PC-3 (cell line): Measurements from ENCODE around the gene NCOR2. TPM values are rescaled to one million over a fixed set of nuclear protein-coding genes. Genes with fewer than 3 reads are reported as not detected.

Source experiments
- ATAC-seq: fragments of 200-7000 bp; cut with Tn5 transposase; 2 replicates; pipeline ENCODE4 v1.9.1; 2020; ENCODE audit warnings: mild to moderate bottlenecking, moderate library complexity
- BruUV-seq: library from RNA; stranded (reverse); fragments of 400-500 nt; replicated peaks from 2 replicates; lab custom pipeline; 2021; lab: Mats Ljungman, UMichigan
- CTCF ChIA-PET: fragments of 300-600 bp; sonication (Branson Sonifier 250); formaldehyde crosslinking; loops from one replicate; lab custom pipeline; 2022; ENCODE audit warnings: antibody characterized with exemption; lab: Charles Lee
- POLR2A ChIA-PET: fragments of 300-600 bp; sonication (Branson Sonifier 250); formaldehyde crosslinking; loops from one replicate; lab custom pipeline; 2022; ENCODE audit warnings: antibody characterized with exemption; ENCODE audit not compliant: unreplicated experiment; lab: Charles Lee
- DNase-seq: peaks from one replicate; pipeline ENCODE4 v3.0.0-alpha.2; 2015
- H2AFZ ChIP-seq: fragments of 300-600 bp; sonication (generic); 2 replicates; pipeline ENCODE4 v1.6.0; 2016; ENCODE audit warnings: antibody characterized with exemption, low read length
- H3F3A ChIP-seq: fragments of 300-600 bp; sonication (generic); one replicate; pipeline ENCODE4 v1.6.0; 2017; ENCODE audit warnings: antibody characterized with exemption, low read length, control low read depth, mild to moderate bottlenecking; ENCODE audit not compliant: unreplicated experiment
- H3K27ac ChIP-seq: fragments of 300-600 bp; sonication (generic); 2 replicates; pipeline ENCODE4 v1.5.1; 2016; ENCODE audit warnings: mild to moderate bottlenecking, low read length
- H3K27me3 ChIP-seq: fragments of 300-600 bp; sonication (generic); 2 replicates; pipeline ENCODE4 v1.6.1; 2016; ENCODE audit warnings: low read length, mixed read lengths
- H3K36me3 ChIP-seq: fragments of 300-600 bp; sonication (generic); 2 replicates; pipeline ENCODE4 v1.6.1; 2016; ENCODE audit warnings: low read depth, mixed run types, low read length, mixed read lengths
- H3K4me1 ChIP-seq: fragments of 300-600 bp; sonication (generic); 2 replicates; pipeline ENCODE4 v1.5.1; 2016; ENCODE audit warnings: low read length; ENCODE audit not compliant: insufficient read depth
- H3K4me2 ChIP-seq: fragments of 300-600 bp; sonication (generic); 2 replicates; pipeline ENCODE4 v1.6.0; 2016; ENCODE audit warnings: low read length
- H3K4me3 ChIP-seq: fragments of 300-600 bp; sonication (generic); 2 replicates; pipeline ENCODE4 v1.5.1; 2016; ENCODE audit warnings: mild to moderate bottlenecking, low read length, mixed read lengths
- H3K79me2 ChIP-seq: fragments of 300-600 bp; sonication (generic); 2 replicates; pipeline ENCODE4 v1.6.1; 2017; ENCODE audit warnings: low read length, mixed read lengths
- H3K9ac ChIP-seq: fragments of 300-600 bp; sonication (generic); 2 replicates; pipeline ENCODE4 v1.6.0; 2016; ENCODE audit warnings: mild to moderate bottlenecking, low read length
- H3K9me2 ChIP-seq: fragments of 300-600 bp; sonication (generic); replicated peaks from 2 replicates; pipeline ENCODE4 v1.6.1; 2016; ENCODE audit warnings: mixed run types, low read length, mixed read lengths
- H3K9me3 ChIP-seq: fragments of 300-600 bp; sonication (generic); 2 replicates; pipeline ENCODE4 v1.6.1; 2016; ENCODE audit warnings: low read length, mixed read lengths
- H4K20me1 ChIP-seq: fragments of 300-600 bp; sonication (generic); 2 replicates; pipeline ENCODE4 v1.6.1; 2016; ENCODE audit warnings: low read length, mixed read lengths
- EZH2 ChIP-seq: fragments of 300-600 bp; sonication (generic); IDR thresholded peaks from one replicate; pipeline ENCODE4 v1.6.1; 2017; ENCODE audit warnings: antibody characterized with exemption, mild to moderate bottlenecking, low read length; ENCODE audit not compliant: unreplicated experiment
- EZH2phosphoT487 ChIP-seq: fragments of 300-600 bp; sonication (generic); IDR thresholded peaks from 2 replicates; pipeline ENCODE4 v1.6.1; 2018; ENCODE audit warnings: mild to moderate bottlenecking, antibody characterized with exemption, low read length, borderline replicate concordance
- intact Hi-C: fragments of 100-400 bp; cut with micrococcal nuclease; formaldehyde crosslinking; loops from 2 replicates; pipeline ENCODE4 v1.9.0; 2023
- total RNA-seq: library from RNA; depleted of rRNA; stranded (reverse); fragments of >200 nt; gene quantifications from 2 replicates; pipeline ENCODE4 v1.2.3, GENCODE V29; 2014
- TF ChIP-seq, protein P1 (sequence below): fragments of 300-600 bp; sonication (generic); conservative IDR thresholded peaks from 2 replicates; pipeline ENCODE4 v1.5.1; 2017; ENCODE audit warnings: antibody characterized with exemption, low read depth, mild to moderate bottlenecking, low read length

Gene NCOR2
- total RNA-seq, 1 experiment from 2014 or later = 117 TPM

DNA sequence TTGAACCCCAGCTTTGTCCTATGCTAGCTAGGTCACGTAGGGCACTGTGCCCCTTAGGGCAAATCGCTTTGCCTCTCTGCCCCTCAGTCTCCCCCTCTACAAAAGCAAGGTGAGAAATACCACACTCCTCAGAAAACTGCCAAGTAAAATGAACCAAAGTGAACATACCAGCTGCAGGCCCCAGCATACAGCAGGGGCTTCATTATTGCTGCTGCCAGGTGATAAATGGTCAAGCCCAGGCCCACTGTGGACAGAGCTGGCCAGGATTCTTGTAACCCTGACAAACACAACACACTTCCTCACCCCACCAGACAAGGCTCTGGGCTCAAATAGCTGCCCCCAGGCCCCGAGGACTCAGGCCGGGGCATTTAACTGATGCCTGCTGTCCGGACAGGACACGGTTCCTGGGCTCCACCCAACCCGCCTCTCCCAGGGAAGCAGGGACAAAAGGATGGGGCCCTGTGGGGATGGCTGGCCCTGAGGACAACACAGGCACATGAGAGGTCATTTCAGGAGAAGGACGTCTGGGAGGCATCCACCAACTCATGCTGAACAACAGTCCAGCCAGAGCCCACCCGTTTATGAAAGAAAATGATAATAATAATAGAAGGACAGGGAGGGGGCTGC, 36.7 kb downstream of the NCOR2 start:
- no peaks in the 10 kb centered on the region for H3K9me2 ChIP-seq
- BruUV-seq = no TSS peak
- no peaks in the 10 kb centered on the region for H3K4me1 ChIP-seq
- H3K4me3 ChIP-seq = no peak overlapping the region
- no peaks in the 10 kb centered on the region for H3K27me3 ChIP-seq
- H3K27ac ChIP-seq = no peak overlapping the region
- ATAC-seq (no peak), DNase-seq (no peak)
- no peaks in the 10 kb centered on the region for H3F3A ChIP-seq
- CTCF ChIA-PET = no interaction called here
- no peaks in the 10 kb centered on the region; the same call in 1 of the 2 replicates for H3K36me3 ChIP-seq
- 0 out of 2 replicates have a peak, but pooled peaks cover 3% of the 10 kb centered on the region for H4K20me1 ChIP-seq
- H2AFZ ChIP-seq = no peak overlapping the region
- intact Hi-C loops = no loop called here
- no peak overlapping the region for H3K4me2 ChIP-seq
- no peaks in the 10 kb centered on the region for H3K9me3 ChIP-seq
- no peak overlapping the region for H3K9ac ChIP-seq
- TF ChIP-seq, protein P1, sequence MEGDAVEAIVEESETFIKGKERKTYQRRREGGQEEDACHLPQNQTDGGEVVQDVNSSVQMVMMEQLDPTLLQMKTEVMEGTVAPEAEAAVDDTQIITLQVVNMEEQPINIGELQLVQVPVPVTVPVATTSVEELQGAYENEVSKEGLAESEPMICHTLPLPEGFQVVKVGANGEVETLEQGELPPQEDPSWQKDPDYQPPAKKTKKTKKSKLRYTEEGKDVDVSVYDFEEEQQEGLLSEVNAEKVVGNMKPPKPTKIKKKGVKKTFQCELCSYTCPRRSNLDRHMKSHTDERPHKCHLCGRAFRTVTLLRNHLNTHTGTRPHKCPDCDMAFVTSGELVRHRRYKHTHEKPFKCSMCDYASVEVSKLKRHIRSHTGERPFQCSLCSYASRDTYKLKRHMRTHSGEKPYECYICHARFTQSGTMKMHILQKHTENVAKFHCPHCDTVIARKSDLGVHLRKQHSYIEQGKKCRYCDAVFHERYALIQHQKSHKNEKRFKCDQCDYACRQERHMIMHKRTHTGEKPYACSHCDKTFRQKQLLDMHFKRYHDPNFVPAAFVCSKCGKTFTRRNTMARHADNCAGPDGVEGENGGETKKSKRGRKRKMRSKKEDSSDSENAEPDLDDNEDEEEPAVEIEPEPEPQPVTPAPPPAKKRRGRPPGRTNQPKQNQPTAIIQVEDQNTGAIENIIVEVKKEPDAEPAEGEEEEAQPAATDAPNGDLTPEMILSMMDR = no peak
- TF ChIP-seq EZH2phosphoT487 = no peak
- no peak for TF ChIP-seq EZH2
- POLR2A ChIA-PET = no interaction called here
- H3K79me2 ChIP-seq = peaks cover 14% of the 10 kb centered on the region

DNA sequence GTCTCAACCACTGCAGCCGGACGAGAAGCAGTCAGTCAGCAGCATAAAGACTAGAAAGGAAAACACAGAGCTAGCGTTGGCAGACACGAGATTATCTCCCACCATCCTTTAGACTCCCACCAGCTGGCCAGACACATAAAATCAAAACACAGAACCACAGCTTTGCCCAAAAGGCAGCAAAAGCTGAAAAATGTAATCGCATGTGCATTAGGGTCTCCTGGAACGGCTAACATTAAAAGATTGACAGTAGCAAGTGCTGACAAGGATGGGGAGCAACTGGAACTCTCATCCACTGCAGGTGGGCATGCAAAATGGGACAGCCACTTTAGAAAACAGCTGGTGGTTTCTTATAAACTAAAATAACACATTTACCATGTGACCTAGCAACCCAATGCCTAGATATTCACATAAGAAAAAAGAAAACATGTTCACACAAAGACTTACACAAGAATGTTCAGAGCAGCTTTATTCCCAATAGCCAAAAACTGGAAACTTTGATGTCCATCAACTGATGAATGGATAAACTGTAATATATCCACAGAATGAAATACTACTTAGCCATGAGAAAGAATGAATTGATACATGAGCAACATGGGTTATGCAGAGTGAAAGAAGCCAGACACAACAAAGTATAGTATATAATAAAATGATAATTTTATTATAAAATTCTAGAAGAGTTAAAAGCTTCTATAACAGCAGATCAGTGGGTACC, 37.7 kb downstream of the NCOR2 start:
- Histone ChIP-seq H3K4me1 (peaks cover under 1% of the 10 kb centered on the region; the same call in 1 of the 2 replicates), H3F3A (no peaks in the 10 kb centered on the region), H3K4me2 (no peak overlapping the region), H3K27ac (no peak overlapping the region), H2AFZ (no peak overlapping the region), H3K4me3 (no peak overlapping the region), H3K27me3 (no peaks in the 10 kb centered on the region), H3K9me3 (no peaks in the 10 kb centered on the region), H3K9me2 (no peaks in the 10 kb centered on the region), H3K36me3 (no peaks in the 10 kb centered on the region; the same call in 1 of the 2 replicates), H4K20me1 (no peaks in the 10 kb centered on the region), H3K79me2 (peaks cover 4% of the 10 kb centered on the region), H3K9ac (no peak overlapping the region)
- no peak for ATAC-seq
- TF ChIP-seq EZH2 (no peak), EZH2phosphoT487 (no peak)
- TF ChIP-seq, protein P1 = no peak
- no peak for DNase-seq
- ChIA-PET POLR2A (no interaction called here), CTCF (no interaction called here)
- BruUV-seq = no TSS peak
- intact Hi-C loops = no loop called here
